NOMO-1 (cell line): ENCODE results near the gene PDCD6IP.
"Not testable (repeated sequence)": the region's sequence is repeated elsewhere in the genome, so short reads cannot be mapped to it uniquely, and the experiment has no call there.

ENCODE experiments used
- DNase-seq, 2 experiments: peaks; one replicate each; lab custom pipeline; 2025; ENCODE audit not compliant: unreplicated experiment in 2 of 2; lab: John Stamatoyannopoulos, UW

PDCD6IP gene

GRCh38 chr3:33839283-33839682, 40.9 kb downstream of the PDCD6IP start:
- DNase-seq, result no peak

DNA sequence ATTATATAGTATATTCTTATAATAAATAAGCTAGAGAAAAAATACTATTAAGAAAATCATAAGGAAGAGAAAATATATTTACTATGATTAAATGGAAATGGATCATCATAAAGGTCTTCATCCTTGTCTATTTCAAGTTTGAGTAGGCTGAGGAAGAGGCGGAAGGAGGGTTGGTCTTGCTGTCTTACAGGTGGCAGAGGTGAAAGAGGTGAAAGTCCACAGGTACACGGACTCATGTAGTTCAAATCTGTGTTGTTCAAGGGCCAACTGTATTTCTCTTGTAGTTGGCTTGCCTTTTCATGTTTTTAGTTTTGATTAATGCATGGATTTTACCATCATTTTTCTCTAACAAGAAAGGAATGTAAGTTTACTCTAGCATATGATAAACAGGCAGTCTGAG, 41.7 kb downstream of the PDCD6IP start:
- DNase-seq, result no peak

- no peak for DNase-seq
Measured at GRCh38 chr3:33848624-33849347, 50.4 kb downstream of the PDCD6IP start.

GRCh38 chr3:33850599-33850998, 52.2 kb downstream of the PDCD6IP start:
- DNase-seq, result not testable (repeated sequence)

DNA sequence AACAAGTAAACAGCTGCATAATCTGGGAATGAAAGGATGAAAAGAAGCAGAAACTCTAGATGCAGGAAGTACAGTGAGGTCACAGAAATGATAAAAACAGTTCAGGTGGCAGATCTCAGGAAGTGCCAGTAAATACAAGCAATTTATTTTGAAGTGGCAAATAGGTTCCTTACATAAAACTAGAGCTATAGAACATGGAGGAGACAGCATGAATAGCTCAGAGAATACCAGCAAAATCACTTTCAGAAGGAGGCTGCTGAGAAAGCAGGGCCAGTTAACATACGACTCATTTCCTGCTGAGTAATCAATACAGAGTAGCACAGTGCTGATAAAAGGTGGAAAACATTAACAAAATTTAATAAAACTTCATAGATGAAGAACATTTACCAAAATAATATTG, 57.0 kb downstream of the PDCD6IP start:
- DNase-seq, result not testable (repeated sequence)

DNA sequence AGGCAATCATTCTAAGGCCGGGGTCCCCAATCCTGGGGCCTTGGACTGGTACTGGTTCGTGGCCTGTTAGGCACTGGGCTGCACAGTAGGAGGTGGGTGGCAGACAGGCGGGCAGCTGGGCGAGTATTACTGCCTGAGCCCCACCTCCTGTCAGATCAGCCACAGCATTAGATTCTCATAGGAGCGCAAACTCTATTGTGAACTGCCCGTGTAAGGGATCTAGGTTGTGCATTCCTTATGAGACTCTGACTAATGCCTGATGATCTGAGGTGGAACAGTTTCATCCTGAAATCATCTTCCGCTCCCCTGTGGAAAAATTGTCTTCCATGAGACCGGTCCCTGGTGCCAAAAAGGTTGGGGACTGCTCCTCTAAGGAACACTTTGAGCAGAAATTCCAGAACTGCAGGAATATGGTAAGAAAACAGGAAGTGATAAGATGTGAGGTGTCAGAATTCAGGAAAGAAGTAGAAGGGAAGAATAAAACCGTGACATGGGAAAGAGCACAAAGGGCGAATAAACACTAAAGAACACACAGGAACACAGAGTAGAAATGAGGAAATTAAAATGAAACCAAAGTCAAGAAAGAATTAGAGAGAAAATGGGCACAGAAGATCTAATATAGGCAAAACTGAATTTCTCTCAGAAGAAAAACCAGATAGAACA, 57.6 kb downstream of the PDCD6IP start:
- DNase-seq, result no peak

DNA sequence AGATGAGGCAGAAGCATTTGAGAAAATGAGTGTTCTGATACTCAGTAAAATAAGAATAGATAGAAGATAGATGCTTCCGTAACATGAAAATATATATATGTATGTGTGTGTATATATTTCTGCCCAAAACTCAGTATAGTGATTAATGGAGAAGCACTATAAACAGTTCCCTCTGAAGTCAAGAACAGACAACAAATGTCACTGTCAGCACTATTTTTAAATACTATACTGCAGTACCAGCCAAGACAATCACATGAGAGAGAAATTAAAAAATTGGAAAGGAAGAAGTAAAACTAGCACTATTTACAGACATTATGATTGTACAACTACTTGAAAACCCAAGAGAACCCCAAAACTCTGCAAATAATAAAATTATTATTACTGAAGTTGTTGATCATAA, 59.3 kb downstream of the PDCD6IP start:
- DNase-seq, result not testable (repeated sequence)

DNA sequence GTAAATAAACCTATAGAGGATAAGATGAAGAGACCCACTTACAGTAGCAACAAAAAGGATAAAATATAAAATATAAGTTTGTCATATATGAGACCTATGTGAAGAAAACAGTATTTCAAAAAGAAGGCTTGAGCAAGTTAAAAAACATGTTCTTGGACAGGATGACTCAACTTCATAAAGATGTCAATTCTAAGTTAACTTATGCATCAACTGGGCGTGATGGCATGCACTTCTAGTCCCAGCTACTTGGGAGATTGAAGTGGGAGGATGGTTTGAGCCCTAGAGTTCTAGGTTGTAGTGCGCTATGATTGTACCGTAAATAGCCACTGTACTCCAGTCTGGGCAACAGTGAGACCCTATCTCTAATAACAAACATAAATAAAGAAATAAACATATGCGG, 59.7 kb downstream of the PDCD6IP start:
- DNase-seq, result no peak

DNA sequence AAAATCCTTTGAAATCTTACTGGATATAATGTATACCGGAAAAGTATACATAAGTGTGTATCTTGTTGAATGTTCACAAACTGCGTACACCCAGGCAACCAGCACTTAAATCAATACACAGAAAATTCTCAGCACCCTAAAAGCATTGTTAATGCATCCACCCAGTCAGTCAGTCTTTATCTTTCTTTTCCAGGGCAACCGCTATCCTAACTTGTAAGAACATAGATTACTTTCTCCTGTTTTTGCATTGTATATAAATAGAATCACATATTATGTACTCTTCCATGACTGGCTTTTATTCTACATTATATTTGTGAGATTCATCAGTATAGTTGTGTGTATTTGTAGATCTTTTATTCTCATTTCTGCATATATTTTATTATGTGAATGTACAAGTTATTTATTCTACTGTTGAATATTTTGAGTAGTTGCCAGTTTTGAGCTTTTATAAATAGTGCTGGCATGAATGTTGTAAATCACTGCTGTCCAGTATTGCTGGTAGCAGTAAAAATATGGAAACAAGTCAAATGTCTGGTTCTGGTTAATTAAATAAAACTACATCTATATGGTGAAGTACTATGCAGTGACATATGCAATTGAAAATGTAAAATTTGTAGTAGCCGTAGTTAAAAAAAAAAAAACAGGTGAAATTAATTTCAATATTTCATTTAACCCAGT, 62.1 kb downstream of the PDCD6IP start:
- DNase-seq, result no peak

DNA sequence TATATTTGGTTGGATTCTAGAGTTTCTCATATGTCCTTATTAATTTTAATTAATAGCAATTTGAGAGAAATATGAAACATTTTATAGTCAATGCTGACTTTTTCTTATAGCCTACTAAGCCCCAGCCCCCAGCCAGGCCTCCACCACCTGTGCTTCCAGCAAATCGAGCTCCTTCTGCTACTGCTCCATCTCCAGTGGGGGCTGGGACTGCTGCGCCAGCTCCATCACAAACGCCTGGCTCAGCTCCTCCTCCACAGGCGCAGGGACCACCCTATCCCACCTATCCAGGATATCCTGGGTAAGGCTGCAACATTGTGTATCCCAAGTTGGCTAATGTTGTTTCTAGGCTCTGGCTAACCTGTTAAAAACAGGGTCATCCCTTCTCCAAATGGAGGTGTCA, 66.7 kb downstream of the PDCD6IP start:
- DNase-seq, result no peak

DNA sequence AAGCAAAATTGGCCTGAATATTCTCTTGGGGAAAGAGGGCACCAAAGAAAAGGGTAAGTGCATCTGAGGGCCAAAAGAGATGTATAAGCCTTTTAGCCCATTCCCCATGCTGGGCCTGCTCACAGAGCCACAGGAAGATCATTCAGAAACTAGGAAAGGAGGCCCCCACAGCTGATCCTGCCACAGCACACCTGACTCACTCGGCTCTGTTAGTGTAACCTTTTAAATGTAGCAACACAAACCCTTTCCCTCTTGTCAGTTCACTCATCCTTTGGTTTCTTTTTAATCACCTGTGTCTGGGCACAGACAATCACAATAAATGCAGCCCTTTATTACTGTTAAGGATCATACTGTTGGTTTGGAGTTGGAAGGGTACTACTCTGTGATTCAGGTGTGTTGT, 69.9 kb downstream of the PDCD6IP start:
- no peak for DNase-seq

GRCh38 chr3:33869977-33870376, 71.5 kb downstream of the PDCD6IP start:
- no peak for DNase-seq

- DNase-seq, result no peak
Measured at GRCh38 chr3:33874815-33875214, 76.4 kb downstream of the PDCD6IP start.

- DNase-seq, result no peak
Measured at GRCh38 chr3:33875680-33876079, 77.2 kb downstream of the PDCD6IP start.

DNA sequence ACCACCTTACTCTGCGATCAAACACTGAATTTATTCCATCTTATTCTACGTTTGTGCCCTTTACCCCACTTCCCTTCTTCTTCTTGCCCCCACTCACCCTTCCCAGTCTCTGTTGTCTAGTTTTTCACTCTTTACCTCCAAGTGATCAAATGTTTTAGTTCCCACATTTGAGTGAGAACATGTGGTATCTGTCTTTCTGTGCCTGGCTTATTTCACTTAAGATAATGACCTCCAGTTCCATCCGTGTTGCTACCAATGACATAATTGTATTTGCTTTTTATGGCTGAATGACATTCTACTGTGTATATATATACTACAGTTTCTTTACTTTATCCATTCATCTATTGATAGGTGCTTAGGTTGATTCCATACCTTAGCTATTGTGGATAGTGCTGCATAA, 78.8 kb downstream of the PDCD6IP start:
- DNase-seq, result no peak

GRCh38 chr3:33879540-33879939, 81.1 kb downstream of the PDCD6IP start:
- DNase-seq, result no peak

GRCh38 chr3:33881156-33882064, 83.0 kb downstream of the PDCD6IP start:
- DNase-seq, result no peak

DNA sequence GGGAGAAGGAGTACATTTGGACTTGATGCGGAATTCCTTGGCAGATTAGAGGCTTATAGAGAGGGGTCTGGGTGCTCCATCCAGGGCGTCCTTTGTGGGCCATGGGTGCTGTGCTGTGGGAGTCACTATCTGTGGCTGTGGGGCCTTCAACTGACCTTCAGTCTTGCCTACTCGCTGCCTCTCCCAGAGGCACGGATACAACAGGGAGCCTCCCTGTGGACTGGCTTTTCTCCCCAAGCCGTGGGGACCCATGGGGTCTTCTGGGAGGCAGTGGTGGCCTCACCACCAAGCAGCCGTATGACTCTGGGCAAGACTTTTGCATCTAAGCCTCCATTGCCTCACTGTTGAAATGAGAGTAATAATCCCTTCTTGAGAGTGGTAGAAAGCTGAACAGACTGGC, 83.9 kb downstream of the PDCD6IP start:
- no peak for DNase-seq

- DNase-seq, result peak in 1 of 2 experiments; percentile 54
Measured at GRCh38 chr3:33883538-33883950, 85.1 kb downstream of the PDCD6IP start.

DNA sequence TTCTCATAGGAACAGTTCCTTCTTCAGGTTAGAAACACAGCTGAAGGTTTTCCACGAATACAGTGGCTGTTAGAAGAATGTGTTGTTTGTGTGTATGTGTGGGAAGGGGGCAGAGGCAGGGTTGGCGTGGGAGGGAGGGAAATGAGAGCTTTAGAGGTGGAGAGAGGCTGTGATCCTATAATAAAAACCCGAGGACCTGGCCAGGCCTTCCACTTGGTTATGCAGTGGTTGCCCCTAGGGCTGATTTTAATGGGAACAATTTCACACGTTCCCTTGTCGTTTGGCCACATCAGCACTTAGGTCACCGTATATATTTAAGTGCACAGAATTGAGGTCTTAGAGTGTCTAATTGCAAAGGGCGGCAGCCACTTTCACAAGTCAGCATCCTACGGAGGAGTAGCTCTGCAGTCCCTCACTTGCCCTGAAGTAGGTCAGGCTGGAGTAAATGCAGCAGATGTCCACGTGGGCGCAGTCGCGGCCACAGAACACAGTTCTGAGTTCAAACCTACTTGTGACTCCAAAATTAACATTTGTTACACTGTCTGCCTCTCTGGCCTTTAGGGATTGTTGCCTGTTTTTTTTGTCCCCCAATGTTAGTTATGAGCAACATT, 85.6 kb downstream of the PDCD6IP start:
- DNase-seq, result peak in 1 of 2 experiments; percentile 49
